H1 (cell line): ENCODE data around the gene ELP5. TPM values are rescaled to one million over a fixed set of nuclear protein-coding genes. Genes with fewer than 3 reads are reported as not detected.
A peak's percentile ranks its signal among the peaks of the same experiment; 100 is the strongest.

Experiments used
- BACH1 ChIP-seq: IDR thresholded peaks from 2 replicates; pipeline ENCODE4 v1.6.1; 2012; ENCODE audit warnings: low read length, improper control_type of control experiment
- CBX5 ChIP-seq: fragments of 300-800, 300-1000 bp; sonication (generic); IDR thresholded peaks from 2 replicates; pipeline ENCODE4 v1.7.1; 2016; ENCODE audit warnings: antibody characterized with exemption, low read length, low read depth
- CREB1 ChIP-seq: IDR thresholded peaks from 2 replicates; pipeline ENCODE4 v1.6.1; 2012; ENCODE audit warnings: inconsistent platforms
- E2F6 ChIP-seq: IDR thresholded peaks from 2 replicates; pipeline ENCODE4 v1.6.1; 2012; ENCODE audit warnings: inconsistent platforms
- EP300 ChIP-seq, 2 experiments: IDR thresholded peaks; 1 replicate in 1 of 2; 2 replicates in 1 of 2; pipeline ENCODE4 v1.6.1; 2011 to 2012; ENCODE audit warnings: low read depth in 2 of 2, low read length in 2 of 2, mild to moderate bottlenecking in 2 of 2, borderline replicate concordance in 1 of 2, inconsistent platforms in 1 of 2, moderate library complexity in 1 of 2
- GABPA ChIP-seq: IDR thresholded peaks from 2 replicates; pipeline ENCODE4 v1.6.1; 2011; ENCODE audit warnings: mild to moderate bottlenecking, low read length, moderate library complexity, borderline replicate concordance; ENCODE audit not compliant: insufficient read depth
- GTF2F1 ChIP-seq: IDR thresholded peaks from 2 replicates; pipeline ENCODE4 v1.6.1; 2012; ENCODE audit warnings: low read depth, low read length, improper control_type of control experiment, borderline replicate concordance
- JUN ChIP-seq: IDR thresholded peaks from 2 replicates; pipeline ENCODE4 v1.6.1; 2011; ENCODE audit warnings: low read depth, mild to moderate bottlenecking, improper control_type of control experiment, low read length
- KDM1A ChIP-seq: fragments of 200-600, 300-600 bp; sonication (generic); IDR thresholded peaks from 2 replicates; pipeline ENCODE4 v1.7.1; 2016; ENCODE audit warnings: mild to moderate bottlenecking, low read length, borderline replicate concordance
- NRF1 ChIP-seq: IDR thresholded peaks from 2 replicates; pipeline ENCODE4 v1.6.1; 2011; ENCODE audit warnings: mild to moderate bottlenecking, low read depth, low read length, improper control_type of control experiment
- POLR2AphosphoS5 ChIP-seq: IDR thresholded peaks from 2 replicates; pipeline ENCODE4 v1.6.1; 2011; ENCODE audit warnings: low read depth, low read length
- RBBP5 ChIP-seq: IDR thresholded peaks from 2 replicates; pipeline ENCODE4 v1.7.1; 2012; ENCODE audit warnings: low read depth, mild to moderate bottlenecking, inconsistent platforms, low read length, moderate library complexity, borderline replicate concordance
- RFX5 ChIP-seq: IDR thresholded peaks from 2 replicates; pipeline ENCODE4 v1.6.1; 2011; ENCODE audit warnings: low read depth, low read length, improper control_type of control experiment, borderline replicate concordance
- SAP30 ChIP-seq: fragments of 300-600 bp; sonication (generic); IDR thresholded peaks from 2 replicates; pipeline ENCODE4 v1.7.1; 2012; ENCODE audit warnings: low read length, moderate library complexity, mild to moderate bottlenecking, inconsistent platforms; ENCODE audit not compliant: insufficient read depth, insufficient replicate concordance
- SIN3A ChIP-seq, 2 experiments: IDR thresholded peaks in 1 of 2; conservative IDR thresholded peaks in 1 of 2; 2 replicates each; pipeline ENCODE4 v1.6.1; 2011 to 2012; ENCODE audit warnings: low read length in 2 of 2, improper control_type of control experiment in 1 of 2, low read depth in 1 of 2, mild to moderate bottlenecking in 1 of 2
- SIRT6 ChIP-seq: IDR thresholded peaks from one replicate; pipeline ENCODE4 v1.7.1; 2012; ENCODE audit warnings: low read length, inconsistent platforms
- SP4 ChIP-seq: IDR thresholded peaks from 2 replicates; pipeline ENCODE4 v1.6.1; 2012; ENCODE audit warnings: low read length, inconsistent platforms
- TEAD4 ChIP-seq: IDR thresholded peaks from 2 replicates; pipeline ENCODE4 v1.6.1; 2012; ENCODE audit warnings: low read depth, low read length, inconsistent platforms, mixed read lengths
- ZNF274 ChIP-seq: IDR thresholded peaks from 2 replicates; pipeline ENCODE4 v1.7.0; 2012; ENCODE audit warnings: low read length, borderline replicate concordance; ENCODE audit errors: extremely low read depth
- polyA plus RNA-seq, 7 experiments: library from polyadenylated mRNA; depleted of rRNA in 3 of 7; stranded (reverse) in 5 of 7; unstranded in 2 of 7; fragments of >200 nt in 5 of 7; fragments of 200-250 nt in 2 of 7; gene quantifications; 1 replicate in 5 of 7; 2 replicates in 1 of 7; 4 replicates in 1 of 7; pipeline versions ENCODE4 v1.2.1 to v1.2.3, GENCODE V29; 2011 to 2013; ENCODE audit warnings: missing spikeins in 2 of 7, mixed read lengths in 2 of 7
- total RNA-seq: library from RNA; stranded (reverse); fragmentation: NEBNext Ultra II Directional; extraction: Animal tissue kit (Norgen Biotek cat#: 25700); gene quantifications from 2 replicates; pipeline ENCODE4 v1.2.1, GENCODE V29; 2021
- TF ChIP-seq, protein P1 (sequence below): IDR thresholded peaks from 2 replicates; pipeline ENCODE4 v1.6.1; 2012; ENCODE audit warnings: low read length, inconsistent platforms

The ELP5 gene
- total and polyA plus RNA-seq, 2 of the 8 experiments (the other 6 are each of a cell fraction or from before 2014, with no cell fraction given): 75.4 to 107 TPM

- TF ChIP-seq CBX5 (no peak), GTF2F1 (no peak), KDM1A (no peak), POLR2AphosphoS5 (peak; percentile 21), TEAD4 (no peak), BACH1 (peak; percentile 83), ZNF274 (no peak), GABPA (0 out of 2 replicates have a peak, but pooled peaks have one; percentile 29), EP300 (IDR thresholded peaks at IDR 0.05; ENCODE audit: borderline replicate concordance in 1 of 2, low read depth in 2 of 2, low read length in 2 of 2) (no peak), SP4 (no peak), RBBP5 (0 out of 2 replicates have a peak, but pooled peaks have one; percentile 26), SIN3A (conservative IDR thresholded peaks at IDR 0.05 in 1 of 2, IDR thresholded peaks at IDR 0.05 in 1 of 2; ENCODE audit: low read depth in 1 of 2, low read length in 2 of 2) (peak in 1 of 2 experiments; percentile 74; a peak in 2 of 4 replicates), CREB1 (peak; percentile 84), SAP30 (no peak), RFX5 (no peak), SIRT6 (no peak), JUN (no peak), E2F6 (no peak; the same call in 1 of the 2 replicates), NRF1 (no peak)
- TF ChIP-seq, protein P1, sequence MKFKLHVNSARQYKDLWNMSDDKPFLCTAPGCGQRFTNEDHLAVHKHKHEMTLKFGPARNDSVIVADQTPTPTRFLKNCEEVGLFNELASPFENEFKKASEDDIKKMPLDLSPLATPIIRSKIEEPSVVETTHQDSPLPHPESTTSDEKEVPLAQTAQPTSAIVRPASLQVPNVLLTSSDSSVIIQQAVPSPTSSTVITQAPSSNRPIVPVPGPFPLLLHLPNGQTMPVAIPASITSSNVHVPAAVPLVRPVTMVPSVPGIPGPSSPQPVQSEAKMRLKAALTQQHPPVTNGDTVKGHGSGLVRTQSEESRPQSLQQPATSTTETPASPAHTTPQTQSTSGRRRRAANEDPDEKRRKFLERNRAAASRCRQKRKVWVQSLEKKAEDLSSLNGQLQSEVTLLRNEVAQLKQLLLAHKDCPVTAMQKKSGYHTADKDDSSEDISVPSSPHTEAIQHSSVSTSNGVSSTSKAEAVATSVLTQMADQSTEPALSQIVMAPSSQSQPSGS: no peak; the same call in 1 of the 2 replicates
Observed at GRCh38 chr17:7219812-7220592, 32.0 kb upstream of the ELP5 start, which contains the start of the genes ACADVL and DLG4 (continued).
